GM10248 (cell line): Measurements from ENCODE around the gene HELZ2.

Source experiments
- CTCF ChIA-PET: fragments of 300-600 bp; sonication (Branson Sonifier 250); formaldehyde crosslinking; extraction: SDS; loops from one replicate; lab custom pipeline; 2021; ENCODE audit warnings: antibody characterized with exemption; lab: Yijun Ruan, JAX
- POLR2A ChIA-PET: fragments of 350-650 bp; sonication (Branson Sonifier 250); formaldehyde crosslinking; extraction: SDS; loops from one replicate; lab custom pipeline; 2020; ENCODE audit warnings: antibody characterized with exemption; lab: Yijun Ruan, JAX
- DNase-seq: peaks from one replicate; pipeline ENCODE4 v3.0.0; 2012; ENCODE audit errors: extremely low spot score
- TF ChIP-seq, protein P1 (sequence below): IDR thresholded peaks from 2 replicates; pipeline ENCODE4 v1.5.1; 2012; ENCODE audit warnings: mild to moderate bottlenecking, low read depth; ENCODE audit errors: extremely low read depth, missing control alignments, control extremely low read depth

HELZ2 gene

DNA sequence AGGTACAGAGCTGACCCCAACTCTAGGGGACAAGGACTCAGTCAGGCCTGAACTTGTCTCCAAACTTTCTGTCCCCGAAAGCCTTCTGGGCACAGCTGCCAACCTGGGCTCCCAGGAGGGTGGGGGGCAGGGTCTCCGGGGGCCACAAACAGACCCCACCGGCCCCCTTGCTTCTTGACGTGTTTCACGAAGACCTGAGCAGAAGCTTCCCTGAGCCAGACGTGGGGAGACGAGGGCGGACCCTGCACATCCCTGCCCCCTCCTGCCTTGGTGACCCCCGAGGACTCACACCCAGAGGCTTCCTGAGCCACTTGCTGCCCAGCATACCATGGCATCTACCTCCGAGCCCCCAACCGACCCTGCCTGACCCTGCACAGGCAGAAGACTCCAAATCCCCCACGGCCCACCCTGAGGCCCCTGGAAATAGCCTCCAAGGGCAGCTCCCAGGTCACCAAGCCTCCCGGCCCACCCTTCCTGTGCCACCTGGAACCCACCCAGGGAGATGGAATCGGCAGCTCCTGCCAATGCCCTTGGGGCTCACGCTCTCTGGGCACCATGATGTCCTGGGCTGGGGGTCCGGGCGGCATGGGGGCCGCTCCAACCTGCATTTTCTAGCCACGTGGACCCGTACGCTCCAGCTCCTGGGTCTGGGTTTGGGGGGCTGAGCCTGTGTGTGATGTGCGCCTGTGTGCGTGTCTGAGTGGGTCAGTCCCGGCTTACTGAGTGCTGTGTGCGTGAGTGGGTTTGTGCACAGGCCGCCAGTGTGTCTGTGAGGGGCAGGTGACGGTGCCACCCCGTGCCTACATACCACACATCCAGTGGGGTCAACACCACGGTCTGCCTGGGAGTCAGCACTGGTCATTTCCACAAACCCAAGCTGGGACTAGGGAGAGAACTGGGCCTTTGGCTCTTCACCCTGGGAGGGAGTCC, 34.3 kb downstream of the HELZ2 start:
- DNase-seq = no peak
- ChIA-PET CTCF (interaction anchor here (0.8 to 4.2 kb wide), 14 partner anchors 11 to 521 kb away, joined by 3 to 35 read pairs (median 5); partner anchors contain the start of genes PPDPF and TPD52L2), POLR2A (no interaction called here)
- TF ChIP-seq, protein P1, sequence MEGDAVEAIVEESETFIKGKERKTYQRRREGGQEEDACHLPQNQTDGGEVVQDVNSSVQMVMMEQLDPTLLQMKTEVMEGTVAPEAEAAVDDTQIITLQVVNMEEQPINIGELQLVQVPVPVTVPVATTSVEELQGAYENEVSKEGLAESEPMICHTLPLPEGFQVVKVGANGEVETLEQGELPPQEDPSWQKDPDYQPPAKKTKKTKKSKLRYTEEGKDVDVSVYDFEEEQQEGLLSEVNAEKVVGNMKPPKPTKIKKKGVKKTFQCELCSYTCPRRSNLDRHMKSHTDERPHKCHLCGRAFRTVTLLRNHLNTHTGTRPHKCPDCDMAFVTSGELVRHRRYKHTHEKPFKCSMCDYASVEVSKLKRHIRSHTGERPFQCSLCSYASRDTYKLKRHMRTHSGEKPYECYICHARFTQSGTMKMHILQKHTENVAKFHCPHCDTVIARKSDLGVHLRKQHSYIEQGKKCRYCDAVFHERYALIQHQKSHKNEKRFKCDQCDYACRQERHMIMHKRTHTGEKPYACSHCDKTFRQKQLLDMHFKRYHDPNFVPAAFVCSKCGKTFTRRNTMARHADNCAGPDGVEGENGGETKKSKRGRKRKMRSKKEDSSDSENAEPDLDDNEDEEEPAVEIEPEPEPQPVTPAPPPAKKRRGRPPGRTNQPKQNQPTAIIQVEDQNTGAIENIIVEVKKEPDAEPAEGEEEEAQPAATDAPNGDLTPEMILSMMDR = no peak

DNA sequence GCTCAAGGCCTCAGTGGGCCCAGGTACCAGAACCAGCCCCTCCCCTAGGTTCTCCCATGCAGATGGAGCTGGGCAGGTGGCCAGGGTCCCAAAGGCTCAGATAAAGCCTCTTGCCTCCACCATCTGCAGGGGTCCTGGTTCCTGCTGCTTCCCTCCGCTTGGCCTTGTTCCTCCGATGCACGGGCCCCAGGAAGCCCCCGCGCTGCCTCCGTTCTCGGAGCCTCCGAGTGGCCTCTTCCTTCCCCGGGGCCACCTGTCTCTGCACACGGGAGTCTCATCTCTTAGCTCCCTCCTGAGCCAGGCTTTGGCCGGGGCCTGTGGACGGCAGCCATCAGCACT, 35.0 kb downstream of the HELZ2 start:
- DNase-seq = no peak
- TF ChIP-seq, protein P1 = no peak
- ChIA-PET CTCF (interaction anchor here (0.8 to 4.2 kb wide), 17 partner anchors 11 to 521 kb away, joined by 3 to 35 read pairs (median 8); partner anchors contain the start of genes HELZ2, PPDPF, SAMD10 and TPD52L2), POLR2A (no interaction called here)

DNA sequence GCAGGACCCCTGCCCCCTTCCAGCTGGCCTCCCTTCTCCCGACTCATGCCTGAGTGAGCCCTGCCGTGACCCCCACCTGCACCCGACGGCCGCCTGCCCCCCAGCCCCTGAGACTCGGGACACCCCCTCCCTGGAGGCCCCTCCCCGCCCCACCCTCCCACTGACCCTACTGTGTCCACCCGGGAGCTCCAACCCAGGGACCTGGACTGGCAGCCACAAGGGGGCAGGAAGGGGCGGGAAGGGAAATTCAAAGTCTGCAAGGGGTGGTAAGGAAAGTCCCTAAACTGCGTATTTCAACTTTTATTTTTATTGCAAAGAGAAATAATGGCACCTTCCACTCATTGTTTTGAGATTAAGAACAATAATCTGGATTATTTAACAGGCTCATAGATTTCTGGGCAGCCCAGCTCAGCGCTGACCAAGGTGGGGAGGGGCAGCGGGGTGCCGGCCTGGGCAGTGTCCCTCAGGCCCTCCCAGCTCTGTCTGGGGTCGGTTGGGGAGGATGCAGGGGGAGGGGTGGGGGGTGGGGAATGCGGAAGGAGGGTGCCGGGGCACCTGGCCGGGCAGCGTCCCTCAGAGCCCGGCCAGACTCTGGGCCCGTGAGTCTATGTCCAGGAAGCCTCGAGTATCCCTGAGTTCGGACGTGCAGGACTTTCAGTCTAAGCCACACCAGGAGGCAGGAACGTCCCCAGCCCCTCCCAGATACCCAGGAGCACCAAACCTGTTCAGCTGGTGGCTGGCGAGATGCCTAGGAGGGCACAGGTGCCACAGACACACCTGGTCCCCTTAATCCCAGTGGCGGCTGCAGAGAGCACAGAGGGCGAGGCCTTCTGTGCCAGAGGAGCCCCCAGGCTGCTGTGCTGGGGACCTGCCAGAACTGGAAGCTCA, 35.6 kb downstream of the HELZ2 start:
- TF ChIP-seq, protein P1 = peak; percentile 37
- DNase-seq = peak; percentile 55
- POLR2A ChIA-PET = interaction anchor here (0.5 to 1.4 kb wide), 2 partner anchors 18 to 103 kb away, joined by 4 to 5 read pairs; no protein-coding TSS in a partner anchor
- CTCF ChIA-PET = interaction anchor here (0.8 to 4.2 kb wide), 44 partner anchors 8 to 581 kb away, joined by 3 to 35 read pairs (median 4); partner anchors contain the start of genes HELZ2, PPDPF, SAMD10 and SRMS

DNA sequence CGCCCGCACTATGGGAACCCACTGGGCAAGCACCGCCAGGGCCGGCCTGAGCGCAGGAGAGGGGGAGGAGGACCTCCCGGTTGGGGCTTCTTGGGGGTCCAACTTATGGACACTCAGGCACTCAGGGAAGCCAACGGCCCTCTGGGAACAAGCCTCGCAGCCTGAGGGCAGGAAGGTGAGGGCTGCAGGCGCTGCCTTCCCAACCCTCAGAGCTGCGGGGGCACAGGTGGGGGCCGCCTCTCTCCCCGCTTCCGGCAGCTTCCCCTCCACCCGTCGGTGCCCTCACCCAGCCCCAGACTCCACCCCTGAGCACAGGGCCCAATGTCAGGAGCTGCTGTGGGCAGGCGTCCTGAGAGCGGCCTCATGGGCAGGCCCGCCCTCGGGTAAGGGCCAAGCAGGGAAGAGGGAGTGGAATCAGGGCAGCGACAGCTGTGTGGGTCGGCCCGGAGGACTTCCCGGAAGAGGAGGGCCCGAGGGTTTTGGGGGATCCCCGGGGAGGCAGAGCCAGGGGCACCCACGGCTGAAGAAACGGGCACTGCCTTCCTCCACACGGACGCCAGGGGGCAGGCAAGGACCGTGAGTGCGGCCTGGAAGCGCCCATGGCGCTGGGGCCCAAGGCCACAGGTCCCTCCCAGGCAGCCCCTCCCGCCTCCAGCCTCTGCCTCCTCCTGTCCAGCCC, 36.4 kb downstream of the HELZ2 start:
- DNase-seq = peak; percentile 99
- TF ChIP-seq, protein P1 = peak; percentile 98
- ChIA-PET POLR2A (interaction anchor here (0.5 to 1.4 kb wide), 3 partner anchors 16 to 104 kb away, joined by 3 to 5 read pairs (median 4); no protein-coding TSS in a partner anchor), CTCF (interaction anchor here (0.6 to 4.2 kb wide), 59 partner anchors 9 to 582 kb away, joined by 3 to 35 read pairs (median 4); partner anchors contain the start of genes ABHD16B, ARFRP1, FNDC11 and HELZ2)

DNA sequence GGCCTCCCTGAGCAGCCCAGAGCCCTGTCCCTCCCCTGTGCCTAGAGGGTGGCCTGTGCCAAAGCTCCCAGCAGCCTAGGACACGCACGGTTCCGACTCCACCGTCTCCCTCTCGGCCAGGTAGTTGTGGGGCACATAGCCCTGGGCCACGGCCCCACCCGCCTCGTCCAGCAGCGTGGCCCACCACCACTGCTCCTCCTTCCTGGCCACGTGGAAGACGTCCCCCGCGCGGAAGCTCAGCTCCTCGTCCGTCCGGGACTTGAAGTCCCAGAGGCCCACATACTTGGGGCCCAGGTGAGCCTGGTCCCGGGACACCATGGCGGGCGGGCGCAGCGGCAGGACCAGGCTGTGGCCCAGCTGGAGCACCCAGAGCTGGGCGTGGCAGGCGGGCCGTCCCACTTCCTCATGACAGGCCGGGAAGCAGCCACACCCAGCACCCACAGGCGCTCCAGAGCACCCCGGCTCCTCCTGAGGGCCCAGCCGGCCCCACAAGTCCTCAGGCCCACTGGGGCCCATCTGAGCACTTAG, 37.0 kb downstream of the HELZ2 start, which contains the start of gene PTK6:
TSS of gene PTK6 (minus strand) at position 380 of the 528 bp plus-strand sequence. CDS start at position 318, 62 bp downstream.
- POLR2A ChIA-PET = interaction anchor here (1.4 kb wide), 2 partner anchors 16 to 105 kb away, joined by 3 to 4 read pairs; no protein-coding TSS in a partner anchor
- peak; percentile 71 for DNase-seq
- TF ChIP-seq, protein P1 = no peak
- CTCF ChIA-PET = interaction anchor here (0.6 to 4.2 kb wide), 59 partner anchors 9 to 583 kb away, joined by 3 to 35 read pairs (median 4); partner anchors contain the start of genes ABHD16B, ARFRP1, FNDC11 and HELZ2
